Stimulated activated CD8-positive, alpha-beta memory T cell treated with anti-CD3 and anti-CD28 coated beads, Interleukin-15, amount 100 ng/mL, for 48 hours (primary cell): ENCODE measurements around the gene METRN.

Experiments
- DNase-seq, 2 donors: peaks; one replicate each; pipeline ENCODE4 v3.0.0-alpha.2; 2020; ENCODE audit warnings: low read depth in 2 of 2

The METRN gene

DNA sequence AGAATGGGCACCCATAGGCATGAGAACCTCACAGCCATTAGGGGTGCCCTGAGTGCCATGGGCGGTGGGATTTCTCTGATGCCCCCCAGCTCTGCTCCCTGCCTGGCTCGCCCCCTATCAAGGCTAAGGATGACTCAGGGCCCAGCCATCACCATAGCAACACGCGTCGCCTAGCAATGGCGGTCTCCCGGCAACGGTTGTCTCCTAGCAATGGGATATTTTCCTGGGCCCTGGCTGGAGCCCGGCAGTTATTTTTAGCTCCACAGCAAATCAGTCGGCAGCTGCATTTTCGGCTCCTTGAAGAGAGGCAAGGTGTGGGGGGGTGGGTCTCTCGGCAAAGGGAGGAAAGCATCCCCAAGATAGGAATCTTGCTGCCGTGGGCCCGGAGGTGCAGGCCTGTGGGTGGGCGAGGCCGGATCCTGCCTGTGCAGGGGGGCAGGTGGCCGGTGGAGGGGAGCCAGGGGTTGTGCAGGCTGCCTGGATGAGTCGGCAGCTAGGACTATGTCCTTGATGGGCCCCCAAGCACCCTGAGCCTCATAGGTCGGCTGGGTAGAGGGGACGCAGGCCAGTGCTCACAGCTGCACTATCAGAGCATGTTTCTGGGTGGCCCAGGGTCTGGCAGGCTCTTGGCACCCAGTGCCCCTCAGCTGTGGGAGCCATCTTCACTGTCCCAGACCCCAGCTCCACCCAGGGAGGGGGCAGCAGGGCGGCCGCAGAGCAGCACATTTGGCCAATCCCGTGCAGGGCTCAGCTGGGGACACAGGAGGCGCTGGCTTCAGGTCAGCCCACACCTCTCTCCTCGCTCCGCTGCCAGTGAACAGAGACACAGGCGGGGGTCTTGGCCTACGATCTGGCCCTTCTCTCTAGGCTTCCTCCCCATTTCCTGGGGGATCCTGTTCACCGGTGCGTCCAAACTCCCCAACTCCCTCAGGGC is 5.1 kb upstream of the METRN start:
- no peak for DNase-seq

- no peak for DNase-seq
Measured at GRCh38 chr16:710500-711075, 4.3 kb upstream of the METRN start.

- no peak for DNase-seq
Measured at GRCh38 chr16:711084-711483, 3.8 kb upstream of the METRN start.

DNA sequence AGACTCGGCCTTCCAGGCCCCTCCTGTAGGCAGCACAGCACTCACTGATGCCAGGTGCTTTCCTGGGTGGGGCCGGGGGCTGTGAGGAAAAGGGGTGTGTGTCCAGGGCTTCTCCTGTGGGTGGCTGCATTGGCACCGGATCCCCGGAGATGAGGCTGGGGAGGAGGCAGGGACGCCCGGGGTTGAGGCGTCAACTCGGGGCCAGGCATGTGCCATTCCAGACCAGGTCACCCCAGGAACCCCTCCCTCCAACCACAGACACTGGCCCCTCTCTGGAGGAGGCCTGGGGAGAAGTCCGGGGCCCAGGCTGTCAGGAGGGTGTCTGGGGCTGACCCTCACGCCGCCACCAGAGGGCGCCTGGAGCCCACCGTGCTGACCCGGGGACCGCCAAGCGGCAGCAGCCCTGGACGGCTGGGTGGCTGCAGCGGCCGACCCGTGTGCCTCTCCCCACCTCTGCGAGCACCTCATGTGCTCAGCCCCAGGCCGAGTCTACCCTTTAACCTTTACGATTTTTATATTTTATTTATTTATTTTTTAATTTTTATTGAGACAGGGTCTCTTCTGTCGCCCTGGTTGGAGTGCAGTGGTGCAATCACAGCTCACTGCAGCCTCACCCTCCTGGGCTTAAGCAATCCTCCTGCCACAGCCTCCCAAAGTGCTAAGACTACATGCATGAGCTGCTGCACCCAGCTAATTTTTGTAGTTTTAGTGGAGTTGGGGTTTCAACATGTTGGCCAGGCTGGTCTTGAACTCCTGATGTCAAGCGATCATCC is 3.2 kb upstream of the METRN start:
- peak; percentile 68 to 73 for DNase-seq

DNA sequence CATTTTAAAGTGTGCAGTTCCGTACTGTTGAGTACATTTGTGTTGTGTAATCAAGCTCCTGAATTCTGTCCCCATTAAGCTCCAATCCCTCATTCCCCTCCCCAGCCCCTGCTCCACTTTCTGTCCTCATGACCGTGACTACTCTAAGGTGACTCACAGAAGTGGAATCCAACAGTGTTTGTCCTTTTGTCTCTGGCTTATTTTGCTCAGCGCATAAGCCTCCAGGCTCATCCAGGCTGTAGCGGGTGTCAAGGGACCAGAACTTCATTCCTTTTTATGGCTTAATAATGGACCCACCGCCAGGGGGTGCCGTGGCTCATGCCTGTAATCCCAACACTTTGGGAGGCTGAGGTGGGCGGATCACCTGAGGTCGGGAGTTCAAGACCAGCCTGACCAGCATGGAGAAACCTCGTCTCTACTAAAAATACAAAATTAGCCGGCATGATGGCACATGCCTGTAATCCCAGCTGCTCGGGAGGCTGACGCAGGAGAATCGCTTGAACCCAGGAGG is 2.1 kb upstream of the METRN start:
- peak in 1 of 2 donors; percentile 57 for DNase-seq

DNA sequence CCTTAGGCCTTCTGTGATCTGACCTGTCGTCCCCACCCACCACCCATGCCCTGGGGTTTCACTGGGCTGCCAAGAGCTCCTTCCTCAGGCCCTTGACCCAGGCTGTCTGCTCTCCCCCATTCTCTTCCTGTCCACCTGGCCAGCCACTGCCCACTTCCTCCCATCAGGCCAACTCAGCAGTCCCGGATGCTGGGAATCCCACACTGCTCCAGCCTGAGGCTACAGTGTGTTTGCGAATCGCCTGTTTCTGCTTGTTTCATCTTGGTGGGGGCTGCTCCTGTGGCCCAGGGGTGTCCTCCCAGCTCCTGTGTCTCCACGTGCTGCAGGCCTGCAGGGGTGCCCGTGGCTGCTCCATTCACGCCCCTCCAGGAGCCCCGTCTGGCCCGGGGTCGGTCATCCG is 839 bp upstream of the METRN start:
- DNase-seq: no peak

DNA sequence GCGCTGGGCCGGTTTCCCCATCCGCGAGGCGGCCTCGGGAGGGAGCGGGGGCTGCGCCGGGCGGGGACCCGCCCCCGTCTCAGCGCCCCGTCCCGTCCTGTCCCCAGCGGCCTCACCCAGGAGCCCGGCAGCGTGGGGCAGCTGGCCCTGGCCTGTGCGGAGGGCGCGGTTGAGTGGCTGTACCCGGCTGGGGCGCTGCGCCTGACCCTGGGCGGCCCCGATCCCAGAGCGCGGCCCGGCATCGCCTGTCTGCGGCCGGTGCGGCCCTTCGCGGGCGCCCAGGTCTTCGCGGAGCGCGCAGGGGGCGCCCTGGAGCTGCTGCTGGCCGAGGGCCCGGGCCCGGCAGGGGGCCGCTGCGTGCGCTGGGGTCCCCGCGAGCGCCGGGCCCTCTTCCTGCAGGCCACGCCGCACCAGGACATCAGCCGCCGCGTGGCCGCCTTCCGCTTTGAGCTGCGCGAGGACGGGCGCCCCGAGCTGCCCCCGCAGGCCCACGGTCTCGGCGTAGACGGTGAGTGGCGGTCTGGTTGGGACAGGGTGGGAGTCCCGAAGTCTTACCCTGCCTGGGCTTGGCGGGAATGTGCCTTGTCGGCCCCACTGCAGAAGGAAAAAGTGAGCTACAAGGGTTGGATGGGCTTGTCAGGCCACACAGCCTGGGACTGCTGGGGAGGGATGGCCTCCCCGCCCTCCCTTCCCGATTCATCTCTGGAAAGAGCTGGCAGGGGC is 720 bp downstream of the METRN start:
- no peak for DNase-seq

DNA sequence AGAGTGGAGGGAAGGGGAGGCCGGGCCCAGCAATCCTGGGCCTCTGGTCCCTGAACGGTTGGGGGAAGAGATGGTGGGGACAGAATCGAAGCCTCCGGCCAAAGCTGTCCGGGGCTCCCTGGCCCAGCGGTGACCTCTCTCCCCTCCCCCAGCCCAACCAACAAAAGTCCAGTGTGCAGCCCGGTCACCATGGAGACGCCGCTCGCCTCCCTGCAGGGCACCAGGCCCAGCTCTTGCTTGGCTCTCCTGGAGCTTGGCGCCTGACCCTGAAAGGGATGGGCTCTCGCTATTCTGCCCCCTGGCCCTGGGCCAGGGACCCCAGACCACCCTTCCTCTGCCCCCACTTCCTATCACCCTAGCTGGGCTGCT is 1.3 kb downstream of the METRN start:
- DNase-seq: no peak

DNA sequence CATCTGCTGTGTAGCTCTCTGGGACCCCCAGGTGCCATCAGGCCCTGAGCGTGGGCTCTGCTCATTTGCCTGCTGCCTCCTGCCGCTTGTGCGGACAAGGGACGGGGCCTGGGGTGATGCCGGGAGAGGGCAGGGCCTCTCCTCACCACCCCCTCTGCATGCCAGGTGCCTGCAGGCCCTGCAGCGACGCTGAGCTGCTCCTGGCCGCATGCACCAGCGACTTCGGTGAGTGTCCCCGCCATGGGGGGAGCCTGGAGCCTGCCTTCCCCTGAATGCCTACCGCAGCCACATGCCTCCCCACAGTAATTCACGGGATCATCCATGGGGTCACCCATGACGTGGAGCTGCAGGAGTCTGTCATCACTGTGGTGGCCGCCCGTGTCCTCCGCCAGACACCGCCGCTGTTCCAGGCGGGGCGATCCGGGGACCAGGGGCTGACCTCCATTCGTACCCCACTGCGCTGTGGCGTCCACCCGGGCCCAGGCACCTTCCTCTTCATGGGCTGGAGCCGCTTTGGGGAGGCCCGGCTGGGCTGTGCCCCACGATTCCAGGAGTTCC is 1.9 kb downstream of the METRN start:
- DNase-seq: no peak

GRCh38 chr16:717450-718245 is 2.7 kb downstream of the METRN start:
- no peak for DNase-seq

GRCh38 chr16:718389-718788 is 3.5 kb downstream of the METRN start:
- DNase-seq: no peak

DNA sequence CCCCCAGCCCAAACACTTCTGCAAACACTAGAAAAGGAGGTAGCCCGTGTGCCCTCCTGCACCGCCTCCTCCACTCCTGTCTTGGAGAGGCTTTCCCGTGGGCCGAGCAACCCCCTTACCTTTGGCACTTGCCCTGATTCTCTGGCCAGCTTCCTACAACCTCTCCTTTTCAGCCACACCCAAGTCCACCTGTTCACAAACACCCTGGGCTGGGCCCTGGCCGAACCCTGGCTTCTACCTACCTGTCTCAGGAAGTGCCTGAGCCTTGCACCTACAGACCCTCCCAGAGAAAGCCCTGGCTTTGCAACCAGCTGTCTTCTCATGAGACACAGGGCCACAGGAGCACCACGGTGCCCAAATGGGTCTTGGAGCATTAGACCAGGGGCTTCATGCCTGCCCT is 4.0 kb downstream of the METRN start:
- no peak for DNase-seq

DNA sequence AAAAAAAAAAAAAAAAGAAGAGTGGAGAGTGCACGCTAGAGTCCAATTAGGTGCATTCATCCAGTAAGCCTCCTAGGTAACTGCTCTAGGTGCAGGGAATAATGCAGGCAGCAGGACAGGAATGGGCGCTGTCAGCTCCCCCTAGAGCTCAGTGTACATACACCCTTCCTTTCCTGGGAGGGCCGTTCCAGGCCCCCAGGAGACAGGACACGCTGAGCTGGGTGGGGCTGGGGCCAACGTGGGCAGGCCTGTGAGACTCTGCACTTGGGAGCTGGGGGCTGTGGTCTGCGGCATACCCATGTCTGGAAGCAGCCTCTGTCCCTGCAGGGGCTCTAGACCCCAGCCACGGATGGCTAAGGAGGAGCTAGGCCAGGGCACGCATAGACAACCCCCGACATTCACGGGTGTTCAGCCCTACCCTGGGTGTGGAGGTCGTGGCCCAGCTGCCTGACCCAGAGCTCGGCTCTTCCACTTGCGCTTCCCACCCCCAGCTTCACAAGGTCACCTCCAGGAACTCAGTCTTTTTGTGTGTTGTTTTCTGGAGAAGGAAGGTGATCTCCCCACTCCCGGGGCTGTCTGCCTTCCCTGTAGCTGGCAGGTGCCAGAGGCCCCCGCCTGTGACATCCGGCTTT is 5.0 kb downstream of the METRN start:
- DNase-seq: no peak

DNA sequence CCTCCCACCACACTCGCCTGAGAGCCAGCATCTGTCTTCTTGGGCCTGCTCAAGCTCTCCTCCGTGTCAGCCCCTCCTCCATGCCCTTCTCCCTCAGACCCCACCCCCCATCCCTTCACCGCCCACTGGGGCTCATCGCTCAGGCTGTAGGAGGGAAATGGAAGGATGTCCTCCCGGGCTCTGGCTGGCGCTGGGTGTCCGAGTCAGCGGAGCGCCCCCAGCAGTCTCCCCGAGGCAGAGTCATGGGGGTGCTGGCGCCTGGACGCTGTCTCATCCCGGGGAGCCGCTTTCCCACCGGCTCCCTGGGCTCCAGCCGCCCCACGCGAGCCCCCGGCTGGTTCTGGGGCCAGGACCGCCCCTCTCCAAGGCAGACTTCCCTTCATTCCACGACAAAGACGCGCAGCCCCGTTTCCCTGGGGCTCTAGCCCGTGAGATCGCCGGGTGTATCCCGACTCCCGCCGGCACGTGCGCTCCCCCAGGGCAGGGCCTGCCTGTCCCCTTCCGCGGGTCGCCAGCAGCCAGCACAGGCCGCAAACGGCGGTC is 5.6 kb downstream of the METRN start:
- peak in 1 of 2 donors; percentile 41 for DNase-seq

GRCh38 chr16:720990-721764 is 6.3 kb downstream of the METRN start, which contains the start of gene ANTKMT:
TSS of gene ANTKMT (plus strand) at chr16:721146. CDS start at chr16:721275, 129 bp downstream.
- DNase-seq: peak; percentile 79 to 82

DNA sequence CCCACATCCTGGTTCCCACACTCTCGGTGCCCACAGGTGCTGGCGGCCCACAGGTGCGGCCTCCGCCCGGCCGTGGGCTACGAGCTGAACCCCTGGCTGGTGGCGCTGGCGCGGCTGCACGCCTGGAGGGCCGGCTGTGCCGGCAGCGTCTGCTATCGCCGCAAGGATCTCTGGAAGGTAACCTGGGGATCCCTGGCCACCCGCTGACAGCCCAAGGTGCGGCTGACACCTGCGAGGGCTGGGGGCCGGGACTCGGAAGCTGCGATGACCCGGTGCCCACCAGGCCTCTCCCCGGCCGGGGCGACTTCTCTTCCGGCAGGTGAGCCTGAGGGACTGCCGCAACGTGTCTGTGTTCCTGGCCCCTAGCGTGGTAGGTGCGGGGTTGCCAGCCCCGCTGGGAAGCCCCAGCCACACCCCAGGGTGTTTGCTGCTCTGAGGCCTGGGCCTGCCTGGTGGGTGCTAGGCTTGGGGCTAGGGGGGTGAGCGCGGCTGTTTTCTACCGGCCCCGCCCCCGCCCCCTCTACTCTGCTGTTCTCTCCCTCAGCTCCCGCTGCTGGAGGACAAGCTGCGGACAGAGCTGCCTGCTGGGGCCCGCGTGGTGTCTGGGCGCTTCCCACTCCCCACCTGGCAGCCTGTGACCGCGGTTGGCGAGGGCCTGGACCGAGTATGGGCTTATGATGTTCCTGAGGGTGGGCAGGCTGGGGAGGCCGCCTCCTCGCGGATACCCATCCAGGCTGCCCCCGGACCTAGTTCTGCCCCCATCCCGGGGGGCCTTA is 7.0 kb downstream of the METRN start:
- no peak for DNase-seq

DNA sequence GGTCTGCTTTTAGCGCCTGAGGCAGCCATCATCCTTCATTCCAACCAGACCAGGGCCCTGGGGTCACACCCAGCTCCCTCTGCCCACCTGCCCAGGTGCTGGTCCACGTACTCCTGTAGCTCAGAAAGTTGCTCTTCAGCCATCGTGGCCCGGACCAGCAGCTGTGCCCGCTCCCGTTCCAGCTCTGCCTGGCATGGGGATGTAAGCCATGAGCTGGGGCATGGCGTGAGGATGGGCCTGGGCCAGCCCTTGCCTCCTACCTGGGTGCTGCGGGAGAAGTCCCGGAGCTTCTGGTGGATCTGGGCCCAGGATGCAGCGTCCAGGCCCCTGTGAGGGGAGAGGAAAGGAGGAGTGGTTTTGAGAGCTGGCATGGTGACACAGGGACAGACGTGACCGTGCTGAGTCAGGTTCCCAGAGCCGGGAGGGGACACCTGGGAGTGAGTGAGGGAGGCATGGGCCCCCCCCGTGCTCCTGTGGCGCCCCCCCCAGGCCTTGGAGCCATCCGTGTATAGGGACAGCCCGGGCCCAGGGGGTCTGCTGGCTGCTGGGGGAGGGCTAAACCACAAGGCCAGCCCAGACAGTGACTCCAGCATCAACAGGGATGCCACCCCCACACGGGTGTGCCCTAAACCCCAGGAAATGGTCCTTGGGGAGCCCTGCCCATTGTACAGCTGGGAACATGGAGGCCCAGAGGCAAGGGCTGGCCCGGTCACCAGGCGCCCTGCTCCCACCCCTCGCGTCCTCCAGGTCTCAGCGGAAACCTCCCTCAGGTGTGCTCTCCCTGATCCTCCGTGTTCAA is 8.1 kb downstream of the METRN start:
- DNase-seq: no peak
